Measurements from ENCODE around the gene MYEOV.

Gene MYEOV

DNA sequence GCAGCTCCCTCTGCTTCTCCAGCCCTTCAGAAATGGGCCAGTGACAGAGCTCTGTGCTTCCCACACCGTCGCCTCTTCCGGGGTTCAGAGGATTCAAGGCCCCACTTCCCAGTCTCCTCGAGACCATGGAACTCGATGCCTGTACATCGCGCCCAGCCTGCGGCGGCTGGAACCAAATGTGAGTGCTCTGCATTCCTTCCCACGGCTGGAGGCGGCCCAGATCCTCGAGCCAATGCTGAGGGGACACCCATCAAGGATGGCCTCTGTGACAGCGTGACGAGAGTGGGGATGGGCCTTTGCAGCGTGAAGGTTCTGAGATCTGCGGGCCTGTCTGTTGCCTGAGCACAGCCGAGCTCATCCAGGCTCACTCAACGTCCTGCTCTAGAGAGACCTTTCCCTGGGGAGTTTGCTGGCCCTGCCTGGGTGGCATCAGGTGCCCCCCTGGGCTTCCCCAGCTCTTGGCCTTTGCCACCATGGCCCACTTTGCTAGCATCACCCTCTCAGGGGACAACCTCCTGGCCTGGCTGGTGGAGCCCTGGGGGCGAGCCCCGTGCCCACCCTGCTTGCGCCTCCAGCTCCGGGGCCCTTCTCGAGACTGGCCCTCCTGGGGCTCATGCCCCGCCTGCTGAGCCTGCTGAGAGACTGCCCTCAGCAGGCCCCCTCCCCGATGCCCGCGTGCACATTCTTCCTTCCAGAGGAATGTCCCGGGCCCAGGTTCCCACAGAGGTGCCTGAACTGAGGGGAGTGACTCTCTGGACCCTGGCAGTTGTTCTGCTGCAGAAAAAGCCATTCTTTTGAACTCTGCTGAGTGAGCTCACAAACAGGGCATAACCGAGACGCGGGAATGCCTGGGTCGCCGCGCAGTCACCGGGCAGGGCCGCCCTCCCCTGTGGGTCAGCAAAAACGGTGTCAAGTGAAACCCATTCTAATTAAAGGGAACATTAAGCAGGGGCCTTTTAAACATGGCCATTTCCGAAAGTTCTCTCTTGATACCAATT, 7.3 kb upstream of the MYEOV start:
- no peak for DNase-seq (ENCODE audit: low read depth)

- DNase-seq (ENCODE audit: low read depth): peak; percentile 10
Observed at GRCh38 chr11:69287968-69288882, 5.7 kb upstream of the MYEOV start.

DNA sequence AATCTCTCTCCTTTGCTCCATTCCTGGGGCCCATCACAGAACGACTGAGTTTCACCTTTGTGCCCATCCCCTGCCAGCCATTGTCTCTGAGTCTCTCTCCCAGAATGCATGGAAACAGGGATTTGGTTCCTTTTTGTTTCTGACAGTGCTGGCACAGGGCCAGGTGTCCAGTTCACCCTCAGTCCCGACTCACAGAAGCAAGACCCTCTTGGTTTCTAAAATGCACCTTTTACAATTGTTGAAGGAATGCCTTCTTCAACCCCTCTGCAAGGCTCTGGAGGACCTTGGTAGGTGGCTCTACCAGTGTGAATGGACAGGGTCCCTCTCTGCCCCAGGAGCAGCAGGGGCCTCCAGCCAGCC, 5.1 kb upstream of the MYEOV start:
- DNase-seq (ENCODE audit: low read depth): no peak

DNA sequence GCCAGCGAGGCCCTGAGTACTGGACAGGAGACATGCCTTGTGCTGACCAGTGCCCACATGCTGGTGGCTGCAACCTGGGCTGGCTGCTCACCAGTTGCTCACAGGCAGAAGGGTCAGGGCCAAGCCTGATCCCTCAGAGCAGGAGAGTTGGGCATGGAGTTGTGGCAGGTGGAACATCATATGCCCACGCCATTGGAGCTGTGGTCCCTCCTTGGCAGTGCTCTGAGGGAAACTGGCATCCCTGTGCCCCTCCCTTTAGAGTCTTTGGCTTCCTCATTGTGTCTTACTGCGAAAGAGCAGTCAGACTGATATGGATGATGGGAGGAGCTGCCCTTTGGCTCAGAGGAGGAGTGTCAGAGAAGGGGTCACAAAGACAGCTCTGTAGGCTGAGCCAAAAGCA, 3.1 kb upstream of the MYEOV start:
- DNase-seq (ENCODE audit: low read depth): no peak

DNA sequence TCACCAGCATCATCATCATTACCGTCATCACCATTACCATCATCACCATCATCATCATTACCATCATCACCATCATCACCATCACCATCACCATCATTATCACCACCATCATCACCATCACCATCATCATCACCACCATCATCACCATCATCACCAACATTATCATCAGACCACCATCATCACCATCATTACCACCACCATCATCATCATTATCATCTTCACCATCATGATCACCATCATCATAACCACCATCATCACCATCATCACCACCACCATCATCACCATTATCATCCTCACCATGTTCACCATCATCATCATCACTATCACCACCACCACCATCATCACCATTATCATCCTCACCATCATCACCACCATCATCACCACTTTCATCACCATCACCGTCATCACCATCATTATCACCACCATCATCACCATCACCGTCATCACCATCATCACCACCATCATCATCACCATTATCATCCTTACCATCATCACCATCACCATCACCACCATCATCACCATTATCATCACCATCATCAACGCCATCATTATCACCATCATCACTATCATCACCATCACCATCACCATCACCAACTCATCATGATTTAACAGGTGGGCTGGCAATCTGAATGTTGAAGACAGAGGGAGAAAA, 2.4 kb upstream of the MYEOV start:
- no peak for DNase-seq (ENCODE audit: low read depth)

GRCh38 chr11:69292221-69292648, 1.7 kb upstream of the MYEOV start:
- peak; percentile 24 for DNase-seq (ENCODE audit: low read depth)

GRCh38 chr11:69293087-69293486, 868 bp upstream of the MYEOV start:
- DNase-seq (ENCODE audit: low read depth): no peak

GRCh38 chr11:69294571-69295078, 670 bp downstream of the MYEOV start:
- no peak for DNase-seq (ENCODE audit: low read depth)

GRCh38 chr11:69295079-69295994, 1.4 kb downstream of the MYEOV start:
- DNase-seq (ENCODE audit: low read depth): no peak

DNA sequence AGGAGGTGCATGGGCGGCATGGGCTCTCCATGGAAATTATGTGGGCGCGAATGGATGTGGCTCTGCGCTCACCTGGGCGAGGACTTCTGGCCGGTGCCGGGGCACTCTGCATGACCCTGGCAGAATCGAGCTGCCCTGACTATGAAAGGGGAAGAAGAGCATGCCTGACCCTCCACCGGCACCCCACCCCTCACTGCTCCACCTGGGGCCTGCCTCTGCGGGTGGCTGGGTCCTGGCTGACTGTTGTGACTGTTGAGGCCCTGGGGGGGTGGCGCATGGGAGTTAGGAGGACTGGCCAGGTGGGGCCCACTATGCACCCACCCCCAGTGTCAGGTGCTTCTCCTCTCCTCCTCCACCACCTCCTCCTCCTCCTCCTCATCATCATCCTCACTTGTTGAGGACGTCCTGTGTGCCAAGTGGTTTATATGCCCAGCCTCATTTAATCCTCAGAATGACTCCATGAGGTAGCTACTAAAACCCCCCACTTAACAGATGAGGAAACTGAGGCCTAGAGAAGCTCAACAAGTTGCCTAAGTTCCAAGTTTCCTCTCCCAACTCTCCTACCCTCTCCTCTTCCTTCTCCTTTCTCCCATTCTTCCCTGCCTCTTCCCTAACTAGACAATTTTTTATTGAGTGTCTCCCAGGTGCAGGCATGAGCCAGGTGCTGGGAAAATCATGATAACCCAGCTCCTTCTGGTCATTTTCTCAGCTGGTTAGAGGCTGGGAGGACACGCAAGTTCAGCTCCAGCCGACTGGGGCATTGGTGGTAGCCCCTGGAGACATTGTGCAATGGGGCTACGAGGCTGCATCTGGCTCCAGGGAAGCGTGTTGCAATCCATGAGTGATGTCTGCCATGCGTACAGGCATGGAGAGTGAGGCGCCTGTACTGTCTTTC, 2.3 kb downstream of the MYEOV start:
- peak; percentile 97 for DNase-seq (ENCODE audit: low read depth)

DNA sequence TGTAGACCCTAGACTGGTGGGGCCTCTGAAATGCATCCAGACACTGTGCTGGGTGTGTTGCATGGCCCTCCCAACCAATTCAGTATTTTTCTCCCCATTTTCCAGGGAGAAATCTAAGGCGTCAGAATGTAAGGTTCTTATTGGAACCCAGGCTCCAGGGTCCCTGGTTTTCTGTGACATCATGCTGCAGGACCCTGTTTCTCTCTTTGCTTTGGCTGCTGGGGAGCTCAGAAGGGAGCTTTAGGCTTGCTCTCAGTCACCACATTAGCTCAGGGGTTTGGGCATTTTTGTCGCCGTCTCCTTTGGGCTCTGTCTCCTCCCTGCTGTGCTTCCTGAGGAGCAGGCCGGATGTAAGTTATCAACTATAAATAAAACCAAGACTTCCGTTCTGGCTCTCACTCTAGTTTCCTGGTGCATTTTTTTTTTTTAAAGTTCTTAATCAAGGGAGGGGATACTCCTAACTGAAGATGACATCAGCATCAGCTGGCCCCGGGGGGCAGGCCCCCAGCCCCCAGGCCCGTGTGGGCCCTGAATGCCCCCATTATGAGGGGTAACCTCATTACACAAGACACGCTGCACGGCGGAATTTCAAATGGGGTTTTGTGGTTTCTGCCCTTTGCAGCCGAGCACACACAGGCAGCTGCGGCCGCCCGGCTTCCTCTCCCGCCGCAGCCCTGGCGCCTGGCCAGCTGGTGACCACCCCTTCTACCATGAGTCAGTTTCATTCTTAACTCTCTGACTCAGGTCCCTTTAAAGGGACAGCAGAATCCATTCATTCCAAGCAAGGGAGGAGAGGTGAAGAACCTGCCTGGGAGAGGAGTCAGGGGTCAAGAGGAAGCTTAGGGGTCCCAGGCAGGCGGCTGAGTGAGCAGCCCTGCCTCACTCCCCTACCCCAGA, 3.2 kb downstream of the MYEOV start:
- DNase-seq (ENCODE audit: low read depth): peak; percentile 98

DNA sequence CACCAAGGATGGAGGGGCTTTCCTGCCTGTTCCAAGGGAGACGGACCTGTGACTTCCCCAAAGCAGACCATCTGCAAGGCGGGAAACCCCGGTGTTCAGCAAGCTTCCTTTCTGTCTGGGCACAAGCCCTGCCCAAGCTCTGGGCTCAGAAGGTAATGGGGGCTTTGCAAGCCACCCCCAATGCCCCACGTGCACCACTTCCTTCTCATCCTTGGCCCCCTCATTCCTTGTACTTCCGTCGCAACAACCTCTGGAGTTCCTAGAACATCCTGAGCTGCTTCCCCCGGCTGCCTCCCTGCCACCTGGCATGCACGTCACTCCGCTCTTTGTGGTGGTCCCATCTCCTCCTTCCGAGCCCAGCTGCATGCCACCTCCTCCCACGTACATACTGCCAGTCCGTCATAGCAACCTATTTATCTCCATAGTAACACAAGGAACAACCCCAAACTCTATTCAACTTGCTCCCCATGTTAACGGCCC, 3.9 kb downstream of the MYEOV start:
- DNase-seq (ENCODE audit: low read depth): peak; percentile 42

- DNase-seq (ENCODE audit: low read depth): peak; percentile 87
Observed at GRCh38 chr11:69298267-69299022, 4.5 kb downstream of the MYEOV start.

DNA sequence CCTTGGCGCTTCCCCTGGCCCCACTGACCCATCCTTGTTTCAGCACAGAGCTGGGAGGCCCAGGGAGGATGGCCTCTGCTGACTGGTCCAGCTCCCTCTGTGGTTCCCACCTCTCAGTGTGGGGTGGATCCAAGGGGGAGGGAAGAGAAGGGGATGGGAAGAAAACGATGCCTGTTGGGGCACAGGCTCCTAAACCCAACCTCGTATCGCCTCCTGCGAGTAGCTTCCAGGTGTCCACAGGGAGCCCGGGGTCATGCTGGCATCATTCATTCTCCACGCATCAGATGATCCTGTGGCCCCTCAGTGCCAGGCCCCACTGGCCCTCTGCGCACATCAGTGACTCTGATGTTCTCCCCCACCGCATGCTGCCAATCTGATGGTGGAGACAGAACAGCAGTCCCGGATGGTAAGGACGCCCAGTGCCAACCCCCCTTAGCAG, 5.1 kb downstream of the MYEOV start:
- DNase-seq (ENCODE audit: low read depth): peak; percentile 21

DNA sequence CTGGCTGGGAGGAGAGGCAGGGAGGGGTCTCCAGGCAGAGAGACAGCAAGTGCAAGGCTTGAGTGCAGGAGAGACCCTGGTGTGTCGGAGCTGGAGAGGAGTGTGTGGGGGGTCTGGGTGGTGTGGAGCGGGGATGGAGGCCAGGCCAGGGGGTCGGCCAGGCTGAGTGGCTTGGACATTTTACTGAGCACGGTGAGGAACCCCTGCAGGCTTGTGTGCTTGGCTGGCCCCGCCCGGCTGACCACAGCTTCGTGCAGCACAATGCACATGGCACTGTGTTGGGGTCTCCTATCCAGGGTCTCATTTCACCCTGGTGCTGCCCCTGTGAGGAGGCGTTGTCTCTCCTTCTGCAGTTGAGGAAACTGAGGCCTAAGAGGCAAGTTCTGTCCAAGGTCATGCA, 5.6 kb downstream of the MYEOV start:
- DNase-seq (ENCODE audit: low read depth): no peak

DNA sequence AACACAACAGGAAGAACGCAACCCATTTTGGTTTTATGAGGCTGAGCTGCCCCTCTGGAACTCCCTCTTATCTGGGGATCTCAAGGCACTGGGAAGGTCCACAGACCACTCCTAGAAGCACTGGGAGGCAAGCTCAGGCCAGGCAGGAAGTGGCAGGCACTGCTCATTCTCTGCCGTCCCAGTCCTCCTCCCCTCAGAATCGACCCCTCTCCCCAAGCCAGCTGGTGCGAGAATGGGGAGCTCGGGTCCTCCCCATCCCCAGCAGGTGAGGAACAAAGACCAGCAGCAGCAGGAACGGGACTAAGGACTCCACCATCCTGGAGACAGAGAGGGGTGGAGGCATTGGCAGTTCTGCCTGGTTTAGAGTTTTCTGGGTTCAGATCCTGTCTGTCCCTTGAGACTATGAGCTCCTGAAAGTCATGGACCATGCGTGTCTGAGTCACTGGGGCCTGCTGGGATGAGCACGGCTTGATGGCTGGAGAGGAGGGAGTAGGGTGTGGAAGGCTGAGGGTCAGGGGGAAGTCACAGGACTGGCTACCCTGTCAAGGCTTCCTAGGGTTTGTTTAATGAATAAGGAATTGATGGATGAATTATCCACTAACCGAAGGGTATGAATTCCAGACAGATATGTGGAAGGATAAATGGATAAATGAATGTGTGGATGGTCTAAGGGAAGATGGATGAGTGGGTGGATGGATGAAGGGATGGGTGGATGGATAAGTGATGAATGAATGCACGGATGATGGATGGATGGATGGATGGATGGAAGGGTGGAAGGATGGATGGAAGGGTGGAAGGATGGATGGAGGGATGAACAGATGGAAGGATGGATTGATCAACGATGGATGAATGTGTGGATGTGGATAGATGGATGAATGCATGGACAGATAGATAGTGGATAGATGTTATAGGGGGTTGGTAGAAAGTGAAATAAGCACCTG, 6.4 kb downstream of the MYEOV start:
- no peak for DNase-seq (ENCODE audit: low read depth)

- DNase-seq (ENCODE audit: low read depth): no peak
Observed at GRCh38 chr11:69301081-69301454, 7.1 kb downstream of the MYEOV start.

Data from amniotic epithelial cell (primary cell).